Stimulated activated CD4-positive, alpha-beta T cell treated with anti-CD3 and anti-CD28 coated beads, Interleukin-15, amount 100 ng/mL, for 48 hours (primary cell): ENCODE measurements around the gene TBC1D10A.

Source experiments
- DNase-seq, 2 donors: peaks; one replicate each; pipeline ENCODE4 v3.0.0-alpha.2; 2020; ENCODE audit warnings: low read depth in 2 of 2

The TBC1D10A gene

GRCh38 chr22:30286331-30286730, 40.4 kb downstream of the TBC1D10A start:
- DNase-seq: no peak

DNA sequence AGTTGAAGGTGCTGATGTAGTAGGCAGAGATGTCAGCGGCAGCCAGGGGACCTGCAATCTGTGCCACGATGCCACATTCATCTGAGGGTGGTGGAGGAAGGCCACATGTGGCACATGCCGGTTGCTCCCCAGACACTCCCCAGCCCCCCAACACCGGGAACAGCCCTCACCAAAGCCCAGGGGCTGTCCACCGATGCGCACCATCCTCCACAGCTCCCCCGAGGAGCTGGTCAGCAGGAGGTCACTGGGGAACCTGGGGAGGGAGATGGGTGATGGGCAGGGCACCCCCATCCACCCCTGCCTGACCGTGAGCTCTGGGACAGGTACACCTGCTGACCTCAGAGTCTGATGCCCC, 40.9 kb downstream of the TBC1D10A start:
- DNase-seq: no peak

GRCh38 chr22:30285176-30285845, 41.4 kb downstream of the TBC1D10A start:
- DNase-seq: no peak

- no peak for DNase-seq
Observed at GRCh38 chr22:30284666-30285065, 42.1 kb downstream of the TBC1D10A start.

DNA sequence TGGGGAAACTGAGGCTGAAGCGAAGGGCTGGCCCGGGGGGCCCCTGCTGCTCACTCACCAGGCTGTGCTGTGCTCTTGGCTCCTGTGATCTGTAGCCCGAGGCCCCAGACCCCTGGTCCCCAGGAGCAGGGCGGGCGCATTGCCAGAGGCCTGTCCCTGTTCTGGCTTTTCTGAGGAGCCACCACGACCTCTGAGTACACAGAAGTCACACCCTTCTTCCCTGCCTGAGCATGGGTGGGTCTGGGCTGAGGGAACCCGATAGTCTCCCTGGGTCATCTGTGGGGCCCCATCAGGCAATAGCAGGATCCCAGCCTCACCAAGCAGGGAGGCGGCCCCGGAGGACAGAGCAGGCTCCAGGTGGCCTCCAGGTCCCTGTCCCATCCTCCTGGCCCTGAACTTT, 42.6 kb downstream of the TBC1D10A start:
- no peak for DNase-seq

DNA sequence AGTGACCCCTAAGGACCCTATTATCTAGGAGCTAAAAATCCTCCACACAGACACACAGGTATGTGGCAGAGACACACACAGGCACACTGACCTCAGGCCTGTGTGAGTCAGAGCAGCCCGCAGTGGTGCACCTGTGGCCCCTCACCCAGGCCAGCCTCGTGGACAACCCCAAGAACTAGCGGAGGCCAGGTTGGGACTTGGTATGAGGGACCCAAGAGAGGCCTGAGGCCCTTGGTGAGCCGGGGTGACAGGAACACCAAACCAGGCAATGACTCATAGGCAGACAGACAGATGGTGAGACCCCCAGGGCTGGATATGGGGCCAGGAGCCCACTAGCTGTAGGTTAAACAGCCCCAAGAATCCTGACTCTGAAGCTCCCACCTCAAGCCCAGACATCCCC, 43.4 kb downstream of the TBC1D10A start:
- DNase-seq: no peak

DNA sequence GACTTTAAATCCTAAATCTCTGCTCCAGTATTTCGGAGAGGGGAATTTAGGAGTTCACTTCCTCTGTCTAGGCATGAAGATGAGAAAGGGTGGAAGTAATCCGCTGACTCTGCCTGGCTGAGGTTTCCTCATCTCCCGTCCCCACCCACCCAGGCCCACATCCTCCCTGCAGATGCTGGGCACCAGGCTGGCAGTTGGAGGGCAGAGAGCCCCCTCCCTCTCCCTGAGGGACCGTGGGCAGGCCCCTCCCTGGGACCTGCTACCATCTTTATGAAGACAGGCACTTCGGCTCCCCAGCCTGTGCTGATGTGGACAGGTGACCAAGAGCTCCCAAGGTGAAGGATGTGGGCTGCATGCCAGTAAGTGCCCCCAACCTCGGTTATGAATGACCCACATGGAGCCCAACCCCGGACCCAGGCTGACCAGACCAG, 44.1 kb downstream of the TBC1D10A start:
- DNase-seq: no peak

GRCh38 chr22:30280505-30280904, 46.2 kb downstream of the TBC1D10A start:
- no peak for DNase-seq

GRCh38 chr22:30279932-30280331, 46.8 kb downstream of the TBC1D10A start:
- DNase-seq: no peak

DNA sequence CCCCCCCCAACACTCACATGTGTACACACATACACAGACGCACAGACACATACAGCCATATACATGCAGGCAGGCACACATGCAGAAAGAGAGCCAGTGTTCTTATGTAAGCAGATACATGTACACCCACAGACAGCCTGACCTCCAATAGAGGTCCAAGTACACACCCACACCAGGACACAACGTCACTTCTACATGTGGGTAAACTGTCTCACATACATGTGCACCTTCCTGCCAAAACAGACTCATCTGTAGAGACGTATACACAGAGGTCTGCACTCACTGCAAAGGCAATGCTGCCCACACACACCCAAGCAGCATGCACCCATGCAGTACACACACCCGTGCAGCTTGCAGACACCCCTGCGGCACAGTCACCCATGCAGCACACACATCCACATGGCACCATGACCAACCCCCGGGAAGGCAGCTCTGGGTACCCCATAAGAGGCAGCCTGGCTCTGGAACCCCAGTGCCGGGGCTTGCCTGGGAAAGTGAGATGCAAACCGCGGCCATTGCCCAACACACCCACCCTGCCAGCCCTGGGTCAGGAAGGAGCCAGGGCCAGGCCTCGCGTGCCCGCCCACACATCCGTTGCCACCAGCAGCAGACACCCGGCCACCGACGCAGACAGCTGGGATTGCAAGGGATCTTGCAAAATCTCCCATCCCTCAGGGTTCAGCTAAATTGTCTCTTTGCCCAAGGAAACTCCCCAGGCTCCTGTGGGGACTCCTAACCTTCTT, 47.5 kb downstream of the TBC1D10A start:
- DNase-seq: no peak

GRCh38 chr22:30277547-30278344, 49.0 kb downstream of the TBC1D10A start:
- DNase-seq: no peak

GRCh38 chr22:30276039-30276438, 50.7 kb downstream of the TBC1D10A start:
- DNase-seq: no peak

GRCh38 chr22:30275625-30276024, 51.1 kb downstream of the TBC1D10A start:
- DNase-seq: no peak

GRCh38 chr22:30274437-30274812, 52.3 kb downstream of the TBC1D10A start:
- DNase-seq: no peak

GRCh38 chr22:30273711-30274436, 52.9 kb downstream of the TBC1D10A start:
- DNase-seq: no peak

DNA sequence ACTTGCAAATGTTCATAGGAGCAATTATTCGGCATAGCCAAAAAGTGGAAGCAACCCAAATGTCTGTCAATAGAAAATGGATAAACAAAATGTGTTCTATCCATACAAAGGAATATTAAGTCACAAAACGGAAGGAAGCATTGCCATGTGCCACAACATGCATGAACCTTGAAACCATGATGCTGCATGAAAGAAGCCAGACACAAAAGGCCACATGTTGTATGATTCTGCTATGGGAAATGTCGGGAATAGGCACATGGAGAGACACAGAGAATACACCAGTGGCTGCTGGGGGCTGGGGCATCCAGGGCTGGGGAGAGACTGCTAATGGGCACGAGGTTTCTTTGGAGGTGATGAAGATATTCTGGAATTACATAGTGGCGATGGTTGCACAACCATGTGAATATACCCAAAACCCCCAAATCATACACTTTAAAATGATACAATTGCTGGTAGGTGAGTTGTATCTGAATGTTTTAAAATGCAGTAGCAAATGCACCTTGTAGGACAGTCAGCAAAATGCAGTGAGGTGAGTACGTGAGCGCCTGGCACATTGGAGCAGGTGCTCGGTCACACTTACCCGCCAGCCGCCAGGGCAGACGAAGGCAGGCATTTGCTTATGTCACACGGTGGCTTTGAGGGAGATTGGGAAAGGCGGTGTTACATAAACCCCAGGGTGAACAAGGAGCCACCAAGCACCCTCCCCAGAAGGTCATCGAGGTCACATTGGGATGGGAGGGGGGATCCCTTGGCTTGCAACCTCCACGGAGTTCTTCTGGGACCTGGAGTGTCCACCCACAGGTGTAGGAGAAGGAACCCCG, 53.8 kb downstream of the TBC1D10A start:
- no peak for DNase-seq

DNA sequence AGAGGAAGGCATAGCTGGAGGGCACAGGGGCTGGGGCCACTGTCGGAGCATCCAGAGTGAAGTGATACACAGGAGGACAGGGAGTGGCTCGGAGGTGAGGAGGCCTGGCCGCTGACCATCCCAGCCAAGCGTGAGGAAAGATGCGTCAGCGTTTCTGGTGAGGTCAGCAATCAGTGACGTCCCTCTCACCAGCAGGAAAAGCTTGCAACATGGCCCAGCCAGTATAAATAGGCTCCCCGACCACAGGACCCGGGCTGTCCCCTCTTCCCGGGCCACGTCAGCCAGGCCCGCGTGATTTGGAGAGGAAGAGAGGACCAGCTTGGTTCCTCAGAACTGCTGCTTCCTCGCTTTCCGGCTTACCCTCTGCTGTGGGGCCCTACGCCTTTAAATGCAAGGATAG, 55.9 kb downstream of the TBC1D10A start:
- no peak for DNase-seq

GRCh38 chr22:30268331-30268730, 58.4 kb downstream of the TBC1D10A start:
- no peak for DNase-seq

GRCh38 chr22:30267382-30268302, 59.1 kb downstream of the TBC1D10A start:
- DNase-seq: peak in 1 of 2 donors; percentile 31
